H7 (cell line): ENCODE results near the gene PRKAA2. TPM values are rescaled to one million over a fixed set of nuclear protein-coding genes. Genes with fewer than 3 reads are reported as not detected.

Experiments used
- DNase-seq: peaks from one replicate; pipeline ENCODE4 v3.0.0; 2012
- H3K27me3 ChIP-seq: 2 replicates; pipeline ENCODE4 v1.6.0; 2011; ENCODE audit warnings: mild to moderate bottlenecking, low read length; ENCODE audit not compliant: control insufficient read depth, insufficient read depth
- H3K36me3 ChIP-seq: replicated peaks from 2 replicates; pipeline ENCODE4 v1.5.1; 2011; ENCODE audit warnings: low read length; ENCODE audit not compliant: control insufficient read depth, insufficient read depth
- H3K4me3 ChIP-seq: 2 replicates; pipeline ENCODE4 v1.5.1; 2011; ENCODE audit warnings: low read depth, mild to moderate bottlenecking, control low read depth, low read length, moderate library complexity; ENCODE audit not compliant: insufficient read depth
- total RNA-seq: library from RNA; depleted of rRNA; stranded (reverse); fragments of >200 nt; shearing (Covaris generic); gene quantifications from 2 replicates; pipeline ENCODE4 v1.2.3, GENCODE V29; 2014

The PRKAA2 gene
- total RNA-seq, 1 experiment from 2014 or later: 3.2 TPM

GRCh38 chr1:56643661-56644060, 1.5 kb upstream of the PRKAA2 start:
- H3K36me3 ChIP-seq: no peaks in the 10 kb centered on the region
- H3K27me3 ChIP-seq: peaks cover 35% of the 10 kb centered on the region
- H3K4me3 ChIP-seq: no peak overlapping the region
- DNase-seq: no peak

- no peak for DNase-seq
- Histone ChIP-seq H3K27me3 (peaks cover 35% of the 10 kb centered on the region), H3K36me3 (no peaks in the 10 kb centered on the region)
Observed at GRCh38 chr1:56644064-56644918, 823 bp upstream of the PRKAA2 start.

GRCh38 chr1:56645677-56646305, 677 bp downstream of the PRKAA2 start:
- peak overlapping the region; percentile 87 for H3K4me3 ChIP-seq
- no peaks in the 10 kb centered on the region for H3K36me3 ChIP-seq
- peak; percentile 48 for DNase-seq
- H3K27me3 ChIP-seq: peaks cover 35% of the 10 kb centered on the region

More at GRCh38 chr1:56644064-56644918, 823 bp upstream of the PRKAA2 start:
- peak overlapping the region; percentile 87 for H3K4me3 ChIP-seq

- no peak for DNase-seq
- Histone ChIP-seq H3K4me3 (no peak overlapping the region), H3K36me3 (no peaks in the 10 kb centered on the region), H3K27me3 (peaks cover 35% of the 10 kb centered on the region)
Observed at GRCh38 chr1:56646611-56647010, 1.5 kb downstream of the PRKAA2 start.

GRCh38 chr1:56647106-56647505, 2.0 kb downstream of the PRKAA2 start:
- H3K4me3 ChIP-seq: no peak overlapping the region
- H3K27me3 ChIP-seq: peaks cover 35% of the 10 kb centered on the region
- no peaks in the 10 kb centered on the region for H3K36me3 ChIP-seq
- DNase-seq: no peak

- peaks cover 29% of the 10 kb centered on the region for H3K27me3 ChIP-seq
- no peaks in the 10 kb centered on the region for H3K36me3 ChIP-seq
- DNase-seq: no peak
- no peak overlapping the region for H3K4me3 ChIP-seq
Observed at GRCh38 chr1:56648546-56648945, 3.4 kb downstream of the PRKAA2 start.

- DNase-seq: no peak
- H3K36me3 ChIP-seq: no peaks in the 10 kb centered on the region
- H3K27me3 ChIP-seq: no peaks in the 10 kb centered on the region
- H3K4me3 ChIP-seq: no peak overlapping the region
Observed at GRCh38 chr1:56654126-56654923, 9.2 kb downstream of the PRKAA2 start.

GRCh38 chr1:56655991-56656613, 11.0 kb downstream of the PRKAA2 start:
- no peaks in the 10 kb centered on the region for H3K36me3 ChIP-seq
- H3K4me3 ChIP-seq: no peak overlapping the region
- no peaks in the 10 kb centered on the region for H3K27me3 ChIP-seq
- no peak for DNase-seq

GRCh38 chr1:56658254-56658653, 13.1 kb downstream of the PRKAA2 start:
- no peaks in the 10 kb centered on the region for H3K27me3 ChIP-seq

GRCh38 chr1:56660293-56660692, 15.2 kb downstream of the PRKAA2 start:
- DNase-seq: no peak
- Histone ChIP-seq H3K4me3 (no peak overlapping the region), H3K36me3 (no peaks in the 10 kb centered on the region), H3K27me3 (no peaks in the 10 kb centered on the region)

More at GRCh38 chr1:56658254-56658653, 13.1 kb downstream of the PRKAA2 start:
- Histone ChIP-seq H3K4me3 (no peak overlapping the region), H3K36me3 (no peaks in the 10 kb centered on the region)
- no peak for DNase-seq

GRCh38 chr1:56663846-56664245, 18.7 kb downstream of the PRKAA2 start:
- Histone ChIP-seq H3K27me3 (no peaks in the 10 kb centered on the region), H3K4me3 (no peak overlapping the region), H3K36me3 (no peaks in the 10 kb centered on the region)
- no peak for DNase-seq

- H3K27me3 ChIP-seq: no peaks in the 10 kb centered on the region
- DNase-seq: no peak
- H3K36me3 ChIP-seq: no peaks in the 10 kb centered on the region
- no peak overlapping the region for H3K4me3 ChIP-seq
Observed at GRCh38 chr1:56665384-56665783, 20.3 kb downstream of the PRKAA2 start.

GRCh38 chr1:56666112-56666608, 21.0 kb downstream of the PRKAA2 start:
- Histone ChIP-seq H3K27me3 (no peaks in the 10 kb centered on the region), H3K36me3 (no peaks in the 10 kb centered on the region), H3K4me3 (no peak overlapping the region)
- DNase-seq: no peak

GRCh38 chr1:56670350-56670749, 25.2 kb downstream of the PRKAA2 start:
- no peaks in the 10 kb centered on the region for H3K36me3 ChIP-seq
- DNase-seq: no peak
- no peak overlapping the region for H3K4me3 ChIP-seq
- no peaks in the 10 kb centered on the region for H3K27me3 ChIP-seq
